Ishikawa (cell line): ENCODE results near the gene LOXHD1.

Experiments
- CEBPB ChIP-seq: IDR thresholded peaks from 2 replicates; pipeline ENCODE4 v1.6.1; 2012
- CREB1 ChIP-seq: IDR thresholded peaks from 2 replicates; pipeline ENCODE4 v1.6.1; 2012; ENCODE audit warnings: low read depth
- EGR1 ChIP-seq: IDR thresholded peaks from 2 replicates; pipeline ENCODE4 v1.6.1; 2012
- EP300 ChIP-seq: IDR thresholded peaks from 2 replicates; pipeline ENCODE4 v1.6.1; 2012; ENCODE audit warnings: borderline replicate concordance
- FOXM1 ChIP-seq: IDR thresholded peaks from 2 replicates; pipeline ENCODE4 v1.6.1; 2012; ENCODE audit warnings: low read depth, borderline replicate concordance
- NFIC ChIP-seq: IDR thresholded peaks from 2 replicates; pipeline ENCODE4 v1.6.1; 2012
- RAD21 ChIP-seq: IDR thresholded peaks from 2 replicates; pipeline ENCODE4 v1.6.1; 2012; ENCODE audit warnings: low read depth
- TAF1 ChIP-seq: IDR thresholded peaks from 2 replicates; pipeline ENCODE4 v1.6.1; 2012; ENCODE audit warnings: low read depth, mild to moderate bottlenecking
- TCF12 ChIP-seq: IDR thresholded peaks from 2 replicates; pipeline ENCODE4 v1.6.1; 2012; ENCODE audit warnings: low read depth
- TEAD4 ChIP-seq: IDR thresholded peaks from 2 replicates; pipeline ENCODE4 v1.6.1; 2012
- YY1 ChIP-seq: IDR thresholded peaks from 2 replicates; pipeline ENCODE4 v1.6.1; 2012; ENCODE audit warnings: low read depth
- ZBTB7A ChIP-seq: IDR thresholded peaks from 2 replicates; pipeline ENCODE4 v1.6.1; 2012; ENCODE audit warnings: low read depth
- TF ChIP-seq, protein P1 (sequence below): IDR thresholded peaks from 2 replicates; pipeline ENCODE4 v1.6.1; 2012
- TF ChIP-seq, protein P2 (sequence below): IDR thresholded peaks from 2 replicates; pipeline ENCODE4 v1.6.1; 2012
- TF ChIP-seq, protein P3 (sequence below): IDR thresholded peaks from 2 replicates; pipeline ENCODE4 v1.6.1; 2012; ENCODE audit warnings: low read depth, mild to moderate bottlenecking

The LOXHD1 gene

GRCh38 chr18:46625069-46625468, 32.0 kb downstream of the LOXHD1 start:
- TF ChIP-seq CREB1 (no peak), TAF1 (no peak), TCF12 (no peak), NFIC (no peak), YY1 (no peak), CEBPB (no peak), FOXM1 (no peak), EGR1 (no peak), EP300 (no peak), TEAD4 (no peak), RAD21 (no peak), ZBTB7A (no peak)
- TF ChIP-seq, protein P1, sequence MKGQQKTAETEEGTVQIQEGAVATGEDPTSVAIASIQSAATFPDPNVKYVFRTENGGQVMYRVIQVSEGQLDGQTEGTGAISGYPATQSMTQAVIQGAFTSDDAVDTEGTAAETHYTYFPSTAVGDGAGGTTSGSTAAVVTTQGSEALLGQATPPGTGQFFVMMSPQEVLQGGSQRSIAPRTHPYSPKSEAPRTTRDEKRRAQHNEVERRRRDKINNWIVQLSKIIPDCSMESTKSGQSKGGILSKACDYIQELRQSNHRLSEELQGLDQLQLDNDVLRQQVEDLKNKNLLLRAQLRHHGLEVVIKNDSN, result no peak
- TF ChIP-seq, protein P2, sequence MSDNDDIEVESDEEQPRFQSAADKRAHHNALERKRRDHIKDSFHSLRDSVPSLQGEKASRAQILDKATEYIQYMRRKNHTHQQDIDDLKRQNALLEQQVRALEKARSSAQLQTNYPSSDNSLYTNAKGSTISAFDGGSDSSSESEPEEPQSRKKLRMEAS, result no peak
- TF ChIP-seq, protein P3, sequence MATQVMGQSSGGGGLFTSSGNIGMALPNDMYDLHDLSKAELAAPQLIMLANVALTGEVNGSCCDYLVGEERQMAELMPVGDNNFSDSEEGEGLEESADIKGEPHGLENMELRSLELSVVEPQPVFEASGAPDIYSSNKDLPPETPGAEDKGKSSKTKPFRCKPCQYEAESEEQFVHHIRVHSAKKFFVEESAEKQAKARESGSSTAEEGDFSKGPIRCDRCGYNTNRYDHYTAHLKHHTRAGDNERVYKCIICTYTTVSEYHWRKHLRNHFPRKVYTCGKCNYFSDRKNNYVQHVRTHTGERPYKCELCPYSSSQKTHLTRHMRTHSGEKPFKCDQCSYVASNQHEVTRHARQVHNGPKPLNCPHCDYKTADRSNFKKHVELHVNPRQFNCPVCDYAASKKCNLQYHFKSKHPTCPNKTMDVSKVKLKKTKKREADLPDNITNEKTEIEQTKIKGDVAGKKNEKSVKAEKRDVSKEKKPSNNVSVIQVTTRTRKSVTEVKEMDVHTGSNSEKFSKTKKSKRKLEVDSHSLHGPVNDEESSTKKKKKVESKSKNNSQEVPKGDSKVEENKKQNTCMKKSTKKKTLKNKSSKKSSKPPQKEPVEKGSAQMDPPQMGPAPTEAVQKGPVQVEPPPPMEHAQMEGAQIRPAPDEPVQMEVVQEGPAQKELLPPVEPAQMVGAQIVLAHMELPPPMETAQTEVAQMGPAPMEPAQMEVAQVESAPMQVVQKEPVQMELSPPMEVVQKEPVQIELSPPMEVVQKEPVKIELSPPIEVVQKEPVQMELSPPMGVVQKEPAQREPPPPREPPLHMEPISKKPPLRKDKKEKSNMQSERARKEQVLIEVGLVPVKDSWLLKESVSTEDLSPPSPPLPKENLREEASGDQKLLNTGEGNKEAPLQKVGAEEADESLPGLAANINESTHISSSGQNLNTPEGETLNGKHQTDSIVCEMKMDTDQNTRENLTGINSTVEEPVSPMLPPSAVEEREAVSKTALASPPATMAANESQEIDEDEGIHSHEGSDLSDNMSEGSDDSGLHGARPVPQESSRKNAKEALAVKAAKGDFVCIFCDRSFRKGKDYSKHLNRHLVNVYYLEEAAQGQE, result no peak

DNA sequence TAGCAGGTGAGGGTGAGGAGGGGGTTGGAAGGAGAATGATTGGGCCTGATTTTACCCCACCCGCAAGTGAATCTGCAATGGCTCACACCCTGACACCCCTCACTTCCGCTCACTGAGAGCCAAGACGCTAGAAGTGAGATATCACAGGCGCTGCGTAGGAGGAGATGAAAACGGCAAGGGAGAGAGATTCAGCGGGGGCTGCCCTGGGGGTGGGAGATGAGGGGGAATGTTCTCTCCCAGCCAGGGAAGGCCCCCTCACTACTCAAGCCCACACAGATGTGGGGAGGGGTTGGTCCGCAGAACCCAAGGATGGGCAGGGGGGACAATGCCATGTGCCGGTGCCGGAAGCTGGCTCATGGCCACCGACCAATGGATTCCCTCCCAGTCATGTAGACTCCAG, 32.9 kb downstream of the LOXHD1 start:
- TF ChIP-seq RAD21 (no peak), ZBTB7A (no peak), CREB1 (no peak), YY1 (no peak), TEAD4 (no peak), FOXM1 (no peak), TCF12 (no peak), CEBPB (no peak), NFIC (no peak), EGR1 (no peak), EP300 (no peak), TAF1 (no peak)
- TF ChIP-seq, protein P1, result no peak
- TF ChIP-seq, protein P3, result no peak
- TF ChIP-seq, protein P2, result no peak

DNA sequence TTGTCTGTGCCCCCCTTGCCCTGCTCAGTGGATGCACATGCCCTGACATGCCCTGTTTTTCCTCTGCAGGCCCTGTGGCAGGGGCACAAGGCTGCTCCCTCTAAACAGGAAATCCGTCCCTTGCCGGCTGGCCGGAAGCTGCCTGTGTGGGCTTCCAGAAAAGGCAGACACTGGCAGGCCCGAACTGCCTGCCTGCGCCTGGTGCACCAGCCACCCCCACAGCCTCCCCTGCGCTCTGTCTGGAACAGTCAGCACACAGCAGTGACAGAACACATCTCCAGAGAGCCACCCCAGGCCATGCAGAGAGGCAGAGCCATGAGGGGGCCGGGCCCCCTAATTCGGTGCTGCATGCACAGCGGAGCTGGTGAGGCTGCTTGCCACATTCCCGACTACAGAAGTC, 33.5 kb downstream of the LOXHD1 start:
- TF ChIP-seq TCF12 (no peak), ZBTB7A (no peak), YY1 (no peak), CEBPB (no peak), FOXM1 (no peak), CREB1 (no peak), EGR1 (no peak), NFIC (no peak), TAF1 (no peak), RAD21 (no peak), TEAD4 (no peak), EP300 (no peak)
- TF ChIP-seq, protein P2, result no peak
- TF ChIP-seq, protein P1, result no peak
- TF ChIP-seq, protein P3, result no peak
